Liver (tissue), 9 donors: Measurements from ENCODE around the gene EIF3D. TPM values are rescaled to one million over a fixed set of nuclear protein-coding genes. Genes with fewer than 3 reads are reported as not detected.

ENCODE experiments used
- DNase-seq: peaks from one replicate; pipeline ENCODE4 v3.0.0-alpha.2; 2017; ENCODE audit warnings: low spot score
- H3K27ac ChIP-seq, 2 donors: one replicate each; pipeline ENCODE4 v1.7.0; 2013; ENCODE audit warnings: inconsistent platforms in 2 of 2, low read length in 2 of 2, control low read depth in 1 of 2, low read depth in 1 of 2, mild to moderate bottlenecking in 1 of 2
- H3K27me3 ChIP-seq, 4 donors: one replicate each; pipeline versions ENCODE4 v1.6.1 to v1.7.0; 2013; ENCODE audit warnings: low read length in 3 of 4, inconsistent platforms in 1 of 4, mild to moderate bottlenecking in 1 of 4, moderate library complexity in 1 of 4; ENCODE audit not compliant: control insufficient read depth in 4 of 4, insufficient read depth in 4 of 4
- H3K36me3 ChIP-seq, 4 donors: one replicate each; pipeline versions ENCODE4 v1.6.1 to v1.7.0; 2013; ENCODE audit warnings: low read length in 3 of 4, mild to moderate bottlenecking in 3 of 4, low read depth in 1 of 4, moderate library complexity in 1 of 4; ENCODE audit not compliant: control insufficient read depth in 4 of 4, insufficient read depth in 3 of 4
- H3K4me1 ChIP-seq, 4 donors: one replicate each; pipeline versions ENCODE4 v1.6.1 to v1.7.0; 2013; ENCODE audit warnings: low read length in 3 of 4, mild to moderate bottlenecking in 3 of 4, moderate library complexity in 1 of 4; ENCODE audit not compliant: control insufficient read depth in 4 of 4, insufficient read depth in 4 of 4
- H3K4me3 ChIP-seq, 3 donors: one replicate each; pipeline versions ENCODE4 v1.6.1 to v1.7.0; 2013; ENCODE audit warnings: low read length in 3 of 3, control low read depth in 1 of 3, low read depth in 1 of 3, mild to moderate bottlenecking in 1 of 3
- H3K9ac ChIP-seq, 2 donors: one replicate each; pipeline ENCODE4 v1.7.0; 2013; ENCODE audit warnings: low read length in 2 of 2, mild to moderate bottlenecking in 2 of 2, moderate library complexity in 2 of 2, control low read depth in 1 of 2, low read depth in 1 of 2
- H3K9me3 ChIP-seq, 4 donors: one replicate each; pipeline versions ENCODE4 v1.6.1 to v1.7.0; 2013; ENCODE audit warnings: low read length in 3 of 4; ENCODE audit not compliant: control insufficient read depth in 4 of 4
- EGR1 ChIP-seq, 2 donors: IDR thresholded peaks; 2 replicates each; pipeline ENCODE4 v1.6.1; 2016 to 2018; ENCODE audit warnings: antibody characterized with exemption in 2 of 2, low read depth in 2 of 2
- FOXA1 ChIP-seq: IDR thresholded peaks from 2 replicates; pipeline ENCODE4 v1.6.1; 2016; ENCODE audit warnings: antibody characterized with exemption
- FOXA2 ChIP-seq: IDR thresholded peaks from 2 replicates; pipeline ENCODE4 v1.6.1; 2016; ENCODE audit warnings: antibody characterized with exemption
- GABPA ChIP-seq, 2 donors: IDR thresholded peaks in 1 of 2; conservative IDR thresholded peaks in 1 of 2; 2 replicates each; pipeline ENCODE4 v1.6.1; 2016; ENCODE audit warnings: antibody characterized with exemption in 2 of 2, mild to moderate bottlenecking in 1 of 2, moderate library complexity in 1 of 2
- HNF4A ChIP-seq, 2 donors: conservative IDR thresholded peaks; 2 replicates each; pipeline ENCODE4 v1.6.1; 2016; ENCODE audit warnings: antibody characterized with exemption in 2 of 2, mild to moderate bottlenecking in 2 of 2
- HNF4G ChIP-seq: IDR thresholded peaks from 2 replicates; pipeline ENCODE4 v1.6.1; 2016; ENCODE audit warnings: antibody characterized with exemption
- JUND ChIP-seq, 2 donors: IDR thresholded peaks; 2 replicates each; pipeline ENCODE4 v1.6.1; 2016; ENCODE audit warnings: antibody characterized with exemption in 2 of 2
- NR2F2 ChIP-seq: IDR thresholded peaks from 2 replicates; pipeline ENCODE4 v1.6.1; 2016; ENCODE audit warnings: antibody characterized with exemption
- RAD21 ChIP-seq, 2 donors: IDR thresholded peaks; 2 replicates each; pipeline ENCODE4 v1.6.1; 2016; ENCODE audit warnings: antibody characterized with exemption in 2 of 2, mild to moderate bottlenecking in 2 of 2
- RXRA ChIP-seq, 2 donors: IDR thresholded peaks; 2 replicates each; pipeline ENCODE4 v1.6.1; 2017 to 2018; ENCODE audit warnings: antibody characterized with exemption in 2 of 2, mild to moderate bottlenecking in 1 of 2
- SP1 ChIP-seq: IDR thresholded peaks from 2 replicates; pipeline ENCODE4 v1.6.1; 2018; ENCODE audit warnings: antibody characterized with exemption, mild to moderate bottlenecking
- TAF1 ChIP-seq: conservative IDR thresholded peaks from 2 replicates; pipeline ENCODE4 v1.6.1; 2016; ENCODE audit warnings: antibody characterized with exemption, mild to moderate bottlenecking
- YY1 ChIP-seq: IDR thresholded peaks from 2 replicates; pipeline ENCODE4 v1.6.1; 2016; ENCODE audit warnings: antibody characterized with exemption, mild to moderate bottlenecking
- WGBS: extraction: QIAGEN DNeasy Blood & Tissue Kit; methylation state at CpG from one replicate; pipeline ENCODE4 v1.1.7; 2013; 5-methylcytosine and 5-hydroxymethylcytosine counted together
- polyA plus RNA-seq, 2 donors: library from polyadenylated mRNA; stranded (reverse) in 1 of 2; unstranded in 1 of 2; fragments of 200-250 nt in 1 of 2; fragments of >200 nt in 1 of 2; fragmentation: Nextera tagmentation in 1 of 2; extraction: Ambion mirVana in 1 of 2; gene quantifications; one replicate each; pipeline versions ENCODE4 v1.2.1 to v1.2.3, GENCODE V29; 2013 to 2015
- total RNA-seq, 2 donors: library from RNA; depleted of rRNA; stranded (reverse); fragments of >200 nt; gene quantifications; one replicate each; pipeline ENCODE4 v1.2.3, GENCODE V29; 2014
- TF ChIP-seq, protein P1 (sequence below): IDR thresholded peaks from 2 replicates; pipeline ENCODE4 v1.6.1; 2016; ENCODE audit warnings: antibody characterized with exemption
- TF ChIP-seq, protein P2 (sequence below): IDR thresholded peaks from 2 replicates; pipeline ENCODE4 v1.6.1; 2016; ENCODE audit warnings: antibody characterized with exemption, mild to moderate bottlenecking
- TF ChIP-seq, protein P3 (sequence below): IDR thresholded peaks from 2 replicates; pipeline ENCODE4 v1.6.1; 2016; ENCODE audit warnings: antibody characterized with exemption
- TF ChIP-seq, protein P4 (sequence below): IDR thresholded peaks from 2 replicates; pipeline ENCODE4 v1.6.1; 2016; ENCODE audit warnings: antibody characterized with exemption
- TF ChIP-seq, protein P5 (sequence below): fragments of 150-350 bp; IDR thresholded peaks from 2 replicates; pipeline ENCODE4 v1.5.1; 2017; ENCODE audit warnings: improper control_type of control experiment, low read depth, low read length; ENCODE audit not compliant: missing input control
- donor health status: healthy.
- donor health status: healthy.
- donor health status: healthy.
- donor health status: healthy.
- donor health status: healthy.

EIF3D gene
- total and polyA plus RNA-seq, 4 donors: 32.8 to 169 (median 80.3) TPM

DNA sequence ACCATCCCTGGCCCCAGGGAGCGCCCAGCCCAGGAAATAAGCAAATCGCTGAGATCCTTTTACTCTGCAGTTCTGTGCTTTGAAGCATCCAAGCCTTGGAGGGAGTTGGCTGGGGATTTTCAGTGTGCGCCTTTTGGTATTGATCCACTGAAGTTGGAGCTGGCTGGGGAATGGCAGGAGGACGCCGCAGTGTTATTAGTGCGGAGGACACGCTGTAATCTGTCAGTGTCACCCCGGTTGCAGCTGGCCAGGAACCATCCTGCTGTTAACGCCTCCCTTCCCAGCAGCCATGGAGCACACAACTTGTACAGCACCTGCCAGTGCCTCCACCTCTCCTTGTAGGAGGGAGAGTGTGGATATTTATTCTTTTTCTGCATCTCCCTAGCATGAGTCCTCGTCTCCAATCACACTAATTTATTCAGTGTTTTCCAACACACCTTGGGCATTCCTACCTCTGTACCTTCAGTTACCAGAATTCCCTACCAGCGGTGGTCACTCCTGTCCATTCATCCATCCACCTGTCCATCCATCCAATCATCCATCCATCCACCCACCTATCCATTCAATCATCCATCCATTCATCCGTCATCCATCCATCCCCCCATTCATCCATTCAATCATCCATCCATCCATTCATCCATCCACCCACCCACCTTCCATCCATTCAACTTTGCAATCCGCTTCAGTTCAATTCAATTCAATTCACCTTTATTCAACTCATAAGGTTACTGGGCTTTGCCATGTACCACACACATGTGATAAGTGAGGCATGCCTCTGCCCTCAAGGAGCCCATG is 21.9 kb upstream of the EIF3D start:
- no peak for DNase-seq
- Histone ChIP-seq H3K9ac (no peak overlapping the region), H3K27ac (no peak overlapping the region), H3K36me3 (no peaks in the 10 kb centered on the region), H3K4me1 (no peaks in the 10 kb centered on the region), H3K4me3 (no peak overlapping the region), H3K9me3 (no peaks in the 10 kb centered on the region), H3K27me3 (peaks cover 0 to 2% (median 2%) of the 10 kb centered on the region in 4 donors)
- 64% methylated on average over 13 of the region's 13 CpGs for WGBS
- TF ChIP-seq, protein P1, sequence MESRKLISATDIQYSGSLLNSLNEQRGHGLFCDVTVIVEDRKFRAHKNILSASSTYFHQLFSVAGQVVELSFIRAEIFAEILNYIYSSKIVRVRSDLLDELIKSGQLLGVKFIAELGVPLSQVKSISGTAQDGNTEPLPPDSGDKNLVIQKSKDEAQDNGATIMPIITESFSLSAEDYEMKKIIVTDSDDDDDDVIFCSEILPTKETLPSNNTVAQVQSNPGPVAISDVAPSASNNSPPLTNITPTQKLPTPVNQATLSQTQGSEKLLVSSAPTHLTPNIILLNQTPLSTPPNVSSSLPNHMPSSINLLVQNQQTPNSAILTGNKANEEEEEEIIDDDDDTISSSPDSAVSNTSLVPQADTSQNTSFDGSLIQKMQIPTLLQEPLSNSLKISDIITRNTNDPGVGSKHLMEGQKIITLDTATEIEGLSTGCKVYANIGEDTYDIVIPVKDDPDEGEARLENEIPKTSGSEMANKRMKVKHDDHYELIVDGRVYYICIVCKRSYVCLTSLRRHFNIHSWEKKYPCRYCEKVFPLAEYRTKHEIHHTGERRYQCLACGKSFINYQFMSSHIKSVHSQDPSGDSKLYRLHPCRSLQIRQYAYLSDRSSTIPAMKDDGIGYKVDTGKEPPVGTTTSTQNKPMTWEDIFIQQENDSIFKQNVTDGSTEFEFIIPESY: no peak
- TF ChIP-seq SP1 (no peak), HNF4A (conservative IDR thresholded peaks at IDR 0.05) (no peak)
- TF ChIP-seq, protein P2, sequence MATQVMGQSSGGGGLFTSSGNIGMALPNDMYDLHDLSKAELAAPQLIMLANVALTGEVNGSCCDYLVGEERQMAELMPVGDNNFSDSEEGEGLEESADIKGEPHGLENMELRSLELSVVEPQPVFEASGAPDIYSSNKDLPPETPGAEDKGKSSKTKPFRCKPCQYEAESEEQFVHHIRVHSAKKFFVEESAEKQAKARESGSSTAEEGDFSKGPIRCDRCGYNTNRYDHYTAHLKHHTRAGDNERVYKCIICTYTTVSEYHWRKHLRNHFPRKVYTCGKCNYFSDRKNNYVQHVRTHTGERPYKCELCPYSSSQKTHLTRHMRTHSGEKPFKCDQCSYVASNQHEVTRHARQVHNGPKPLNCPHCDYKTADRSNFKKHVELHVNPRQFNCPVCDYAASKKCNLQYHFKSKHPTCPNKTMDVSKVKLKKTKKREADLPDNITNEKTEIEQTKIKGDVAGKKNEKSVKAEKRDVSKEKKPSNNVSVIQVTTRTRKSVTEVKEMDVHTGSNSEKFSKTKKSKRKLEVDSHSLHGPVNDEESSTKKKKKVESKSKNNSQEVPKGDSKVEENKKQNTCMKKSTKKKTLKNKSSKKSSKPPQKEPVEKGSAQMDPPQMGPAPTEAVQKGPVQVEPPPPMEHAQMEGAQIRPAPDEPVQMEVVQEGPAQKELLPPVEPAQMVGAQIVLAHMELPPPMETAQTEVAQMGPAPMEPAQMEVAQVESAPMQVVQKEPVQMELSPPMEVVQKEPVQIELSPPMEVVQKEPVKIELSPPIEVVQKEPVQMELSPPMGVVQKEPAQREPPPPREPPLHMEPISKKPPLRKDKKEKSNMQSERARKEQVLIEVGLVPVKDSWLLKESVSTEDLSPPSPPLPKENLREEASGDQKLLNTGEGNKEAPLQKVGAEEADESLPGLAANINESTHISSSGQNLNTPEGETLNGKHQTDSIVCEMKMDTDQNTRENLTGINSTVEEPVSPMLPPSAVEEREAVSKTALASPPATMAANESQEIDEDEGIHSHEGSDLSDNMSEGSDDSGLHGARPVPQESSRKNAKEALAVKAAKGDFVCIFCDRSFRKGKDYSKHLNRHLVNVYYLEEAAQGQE: no peak

DNA sequence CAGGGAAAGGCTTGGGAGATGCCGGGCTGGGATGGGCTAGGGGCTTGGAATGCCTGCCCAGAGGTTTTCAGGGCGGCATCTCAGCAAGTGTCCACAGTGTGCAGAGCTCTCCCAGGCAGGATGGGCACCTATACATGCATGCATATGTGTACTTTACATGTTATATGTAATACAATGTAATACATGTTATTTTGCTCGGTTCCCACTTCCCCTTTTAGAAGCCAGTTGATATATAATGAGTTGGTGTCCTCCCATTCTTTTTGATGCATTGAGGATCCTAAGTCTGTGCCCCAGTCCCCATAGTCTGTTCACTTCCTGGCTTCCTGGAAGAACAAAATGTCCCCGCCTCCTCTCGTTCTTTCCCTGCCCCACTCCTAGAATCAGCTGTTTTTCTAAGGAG is 20.1 kb upstream of the EIF3D start:
- Histone ChIP-seq H3K27me3 (peaks cover 0 to 2% (median 2%) of the 10 kb centered on the region in 4 donors), H3K9me3 (no peaks in the 10 kb centered on the region), H3K27ac (no peak overlapping the region), H3K4me1 (no peaks in the 10 kb centered on the region), H3K9ac (no peak overlapping the region), H3K4me3 (no peak overlapping the region), H3K36me3 (no peaks in the 10 kb centered on the region)
- no peak for DNase-seq
- TF ChIP-seq, protein P3, sequence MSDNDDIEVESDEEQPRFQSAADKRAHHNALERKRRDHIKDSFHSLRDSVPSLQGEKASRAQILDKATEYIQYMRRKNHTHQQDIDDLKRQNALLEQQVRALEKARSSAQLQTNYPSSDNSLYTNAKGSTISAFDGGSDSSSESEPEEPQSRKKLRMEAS: no peak
- TF ChIP-seq, protein P1: no peak
- TF ChIP-seq RXRA (IDR thresholded peaks at IDR 0.05) (no peak), HNF4G (no peak), JUND (IDR thresholded peaks at IDR 0.05) (no peak), TAF1 (no peak), EGR1 (IDR thresholded peaks at IDR 0.05; ENCODE audit: low read depth in 2 of 2) (no peak), FOXA1 (no peak), GABPA (IDR thresholded peaks at IDR 0.05 in 1 of 2, conservative IDR thresholded peaks at IDR 0.05 in 1 of 2) (no peak), YY1 (no peak), HNF4A (conservative IDR thresholded peaks at IDR 0.05) (no peak), RAD21 (IDR thresholded peaks at IDR 0.05) (no peak), NR2F2 (no peak), SP1 (no peak), FOXA2 (no peak)
- TF ChIP-seq, protein P4, sequence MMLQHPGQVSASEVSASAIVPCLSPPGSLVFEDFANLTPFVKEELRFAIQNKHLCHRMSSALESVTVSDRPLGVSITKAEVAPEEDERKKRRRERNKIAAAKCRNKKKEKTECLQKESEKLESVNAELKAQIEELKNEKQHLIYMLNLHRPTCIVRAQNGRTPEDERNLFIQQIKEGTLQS: no peak
- TF ChIP-seq, protein P2: no peak
- TF ChIP-seq, protein P5, sequence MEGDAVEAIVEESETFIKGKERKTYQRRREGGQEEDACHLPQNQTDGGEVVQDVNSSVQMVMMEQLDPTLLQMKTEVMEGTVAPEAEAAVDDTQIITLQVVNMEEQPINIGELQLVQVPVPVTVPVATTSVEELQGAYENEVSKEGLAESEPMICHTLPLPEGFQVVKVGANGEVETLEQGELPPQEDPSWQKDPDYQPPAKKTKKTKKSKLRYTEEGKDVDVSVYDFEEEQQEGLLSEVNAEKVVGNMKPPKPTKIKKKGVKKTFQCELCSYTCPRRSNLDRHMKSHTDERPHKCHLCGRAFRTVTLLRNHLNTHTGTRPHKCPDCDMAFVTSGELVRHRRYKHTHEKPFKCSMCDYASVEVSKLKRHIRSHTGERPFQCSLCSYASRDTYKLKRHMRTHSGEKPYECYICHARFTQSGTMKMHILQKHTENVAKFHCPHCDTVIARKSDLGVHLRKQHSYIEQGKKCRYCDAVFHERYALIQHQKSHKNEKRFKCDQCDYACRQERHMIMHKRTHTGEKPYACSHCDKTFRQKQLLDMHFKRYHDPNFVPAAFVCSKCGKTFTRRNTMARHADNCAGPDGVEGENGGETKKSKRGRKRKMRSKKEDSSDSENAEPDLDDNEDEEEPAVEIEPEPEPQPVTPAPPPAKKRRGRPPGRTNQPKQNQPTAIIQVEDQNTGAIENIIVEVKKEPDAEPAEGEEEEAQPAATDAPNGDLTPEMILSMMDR: no peak
- WGBS: 54% methylated on average over 5 of the region's 5 CpGs
